Measurements from ENCODE around the gene AP2A2.
"Not testable (repeated sequence)": the region's sequence is repeated elsewhere in the genome, so short reads cannot be mapped to it uniquely, and the experiment has no call there.

AP2A2 gene

GRCh38 chr11:1015064-1015463, 89.4 kb downstream of the AP2A2 start:
- DNase-seq (ENCODE audit: low read depth in 2 of 2) = no peak

GRCh38 chr11:1015826-1016545, 90.3 kb downstream of the AP2A2 start:
- no peak for DNase-seq (ENCODE audit: low read depth in 2 of 2)

- DNase-seq (ENCODE audit: low read depth in 2 of 2) = not testable (repeated sequence)
These were observed 91.0 kb downstream of the AP2A2 start for GRCh38 chr11:1016610-1017126.

DNA sequence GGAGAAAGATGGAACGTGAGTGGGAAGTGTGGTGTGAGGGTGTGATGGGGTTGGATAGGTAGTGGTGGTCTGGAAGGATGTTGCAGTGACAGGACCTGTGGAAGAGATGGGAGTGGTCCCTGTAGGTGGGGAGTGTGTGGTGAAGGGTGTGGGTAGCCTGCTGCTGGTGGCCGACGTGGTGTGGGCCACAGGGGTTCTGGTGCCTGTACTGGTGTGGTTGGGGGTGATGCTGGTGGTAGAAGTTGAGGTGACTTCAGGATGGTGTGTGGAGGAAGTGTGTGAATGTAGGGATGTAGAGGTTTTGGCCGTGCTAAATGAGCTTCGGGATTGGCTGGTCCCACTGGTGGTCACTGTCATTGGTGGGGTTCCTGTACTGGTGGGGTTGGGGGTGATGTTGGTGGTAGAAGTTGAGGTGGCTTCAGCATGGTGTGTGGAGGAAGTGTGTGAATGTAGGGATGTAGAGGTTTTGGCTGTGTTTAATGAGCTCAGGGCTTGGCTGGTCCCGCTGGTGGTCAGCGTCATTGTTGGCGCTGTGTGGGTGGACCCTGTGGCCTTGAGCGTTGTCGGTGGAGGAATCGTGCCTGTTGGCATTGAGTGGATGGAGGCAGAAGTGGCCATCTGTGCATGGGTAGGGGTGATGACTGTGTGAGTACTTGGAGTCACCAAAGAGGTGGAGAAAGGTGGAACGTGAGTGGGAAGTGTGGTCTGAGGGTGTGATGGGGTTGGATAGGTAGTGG, 91.8 kb downstream of the AP2A2 start:
- DNase-seq (ENCODE audit: low read depth in 2 of 2) = no peak

- no peak for DNase-seq (ENCODE audit: low read depth in 2 of 2)
These were observed 92.4 kb downstream of the AP2A2 start for GRCh38 chr11:1018091-1018490.

DNA sequence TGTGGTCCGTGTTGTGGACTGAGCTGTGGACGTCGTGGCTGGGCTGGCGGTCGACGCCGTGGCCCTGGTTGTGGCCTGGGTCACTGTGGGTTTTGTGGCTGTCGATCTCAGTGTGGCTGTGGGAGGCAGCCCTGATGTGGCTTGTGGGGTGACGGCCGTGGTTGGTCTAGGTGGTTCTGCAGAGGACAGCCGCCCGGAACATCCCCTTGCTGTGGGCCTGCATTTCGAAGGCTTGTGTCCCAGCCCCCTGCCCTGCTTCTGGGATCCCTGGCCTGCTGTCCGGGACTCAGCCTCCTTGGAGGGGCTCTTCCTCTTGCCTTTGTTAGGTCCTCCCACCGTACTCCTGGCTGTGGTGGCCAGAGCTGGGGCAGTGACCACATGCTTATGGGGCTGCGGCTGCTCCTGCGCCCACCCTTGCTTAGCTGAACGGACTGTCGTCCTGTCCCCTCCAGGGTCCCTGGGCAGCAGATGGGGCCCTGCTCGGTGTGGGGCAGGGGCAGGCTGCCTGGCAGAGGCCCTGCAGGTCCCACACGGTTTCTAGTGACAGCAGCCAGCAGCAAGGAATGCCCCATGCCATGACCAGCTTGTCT, 93.7 kb downstream of the AP2A2 start:
- no peak for DNase-seq (ENCODE audit: low read depth in 2 of 2)

DNA sequence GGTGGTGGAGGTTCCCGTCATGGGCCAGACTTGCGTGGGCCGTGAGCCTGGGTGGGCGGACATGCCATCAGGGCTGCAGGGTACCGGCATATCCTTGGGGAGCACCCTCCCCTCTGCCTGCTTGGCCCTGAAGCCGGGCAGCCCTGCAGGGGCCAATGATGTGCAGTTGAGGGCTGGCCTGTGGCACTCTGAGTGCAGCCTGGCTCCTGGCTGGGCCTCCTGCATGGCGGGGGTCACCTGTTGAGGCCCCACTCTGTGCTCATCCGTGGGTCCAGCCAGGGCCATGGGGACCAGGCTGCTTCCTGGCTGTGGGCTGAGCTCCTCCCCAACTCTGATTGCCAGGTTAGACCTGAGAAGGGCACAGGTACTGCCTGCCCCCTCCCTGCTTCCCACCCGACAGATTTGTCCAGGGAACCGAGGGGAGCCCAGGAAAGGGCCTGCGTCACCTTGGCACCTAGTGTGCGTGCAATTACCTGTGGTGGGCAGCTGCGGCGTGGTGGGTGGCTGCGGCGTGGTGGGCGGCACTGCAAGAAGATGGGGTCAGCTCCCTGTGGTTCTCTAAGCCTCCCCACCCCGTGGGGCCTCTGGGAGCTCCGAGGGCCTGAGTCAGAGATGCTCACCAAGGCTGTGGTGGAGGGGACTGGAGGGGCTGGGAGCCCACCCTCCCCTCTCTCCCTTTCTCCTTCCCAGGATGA, 94.7 kb downstream of the AP2A2 start:
- no peak for DNase-seq (ENCODE audit: low read depth in 2 of 2)

GRCh38 chr11:1022411-1022810, 96.7 kb downstream of the AP2A2 start:
- no peak for DNase-seq (ENCODE audit: low read depth in 2 of 2)

DNA sequence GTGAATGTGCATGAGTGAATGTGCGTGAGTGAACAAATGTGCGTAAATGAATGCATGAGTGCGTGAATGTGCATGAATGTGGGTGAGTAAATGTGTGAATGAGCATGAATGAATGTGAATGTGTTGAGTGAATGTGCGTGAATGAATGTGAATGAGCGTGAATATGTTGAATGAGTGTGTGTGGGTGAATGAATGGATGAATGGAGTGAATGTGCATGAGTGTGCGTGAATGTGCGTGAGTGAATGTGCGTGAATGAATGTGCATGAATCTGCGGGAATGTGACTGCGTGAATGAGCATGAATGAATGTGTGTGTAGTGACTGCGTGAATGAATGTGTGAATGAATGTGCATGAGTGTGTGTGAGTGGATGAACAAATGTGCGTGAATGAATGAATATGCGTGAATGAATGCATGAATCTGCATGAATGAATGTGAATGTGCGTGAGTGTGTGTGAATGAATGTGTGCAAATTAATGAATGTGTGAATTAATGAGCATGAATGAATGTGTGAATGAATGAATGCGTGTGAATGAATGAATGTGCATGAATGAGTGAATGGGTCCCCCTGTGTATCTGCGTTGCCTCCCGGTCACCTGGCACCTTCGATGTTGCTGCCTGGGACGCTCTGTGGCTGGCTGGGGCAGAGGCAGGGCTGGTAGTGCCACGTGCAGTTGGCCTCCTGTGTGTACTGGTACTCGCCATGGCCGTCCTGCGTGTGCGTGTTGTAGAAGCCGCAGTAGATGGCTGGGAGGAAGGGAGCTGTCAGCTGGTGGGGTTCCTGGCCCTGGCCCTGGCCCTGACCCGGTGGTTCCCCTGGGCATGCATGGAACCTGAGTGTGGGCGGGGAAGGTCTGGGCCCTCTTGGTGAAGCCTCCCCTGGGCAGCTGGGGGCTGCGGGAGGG, 97.5 kb downstream of the AP2A2 start:
- DNase-seq (ENCODE audit: low read depth in 2 of 2) = no peak

- DNase-seq (ENCODE audit: low read depth in 2 of 2) = no peak
These were observed 98.3 kb downstream of the AP2A2 start for GRCh38 chr11:1023811-1024596.

DNA sequence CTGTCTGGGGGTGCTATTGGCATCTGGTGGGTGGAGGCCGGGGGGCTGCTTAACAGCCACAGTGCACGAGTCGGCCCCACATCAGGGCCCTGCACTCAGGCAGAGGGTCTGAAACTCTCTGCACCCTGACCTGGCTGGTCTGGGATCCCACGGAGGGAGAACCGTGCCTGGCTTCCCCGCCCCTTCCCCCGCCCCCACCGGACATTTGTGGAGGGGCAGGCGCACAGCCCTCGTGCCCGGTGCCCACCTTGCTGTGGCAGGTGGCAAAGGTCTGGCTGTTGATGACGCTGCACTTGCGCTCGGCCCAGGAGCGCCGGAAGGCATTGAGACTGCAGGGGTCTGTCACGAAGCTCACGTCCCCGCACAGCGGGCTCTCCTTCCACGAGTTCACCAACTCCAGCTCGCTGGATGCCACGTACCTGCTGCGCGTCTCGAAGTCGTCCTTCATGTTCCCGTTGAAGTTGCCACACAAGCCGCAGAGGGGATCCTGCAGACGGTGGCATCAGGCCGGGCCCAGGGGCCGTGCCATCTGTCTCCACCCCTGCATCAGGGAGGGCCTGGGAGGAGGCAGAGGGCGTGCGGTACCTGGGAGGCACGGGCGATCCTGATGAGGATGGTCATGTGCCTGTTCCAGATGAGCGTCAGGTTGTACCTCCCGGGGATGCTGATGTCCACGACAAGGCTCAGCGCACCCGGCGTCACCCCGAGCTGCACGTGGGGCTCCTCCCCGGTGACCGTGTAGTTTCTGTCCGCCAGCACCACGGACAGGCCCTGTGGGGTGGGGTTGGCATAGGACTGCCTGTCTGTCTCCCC, 99.1 kb downstream of the AP2A2 start:
- DNase-seq (ENCODE audit: low read depth in 2 of 2) = no peak

DNA sequence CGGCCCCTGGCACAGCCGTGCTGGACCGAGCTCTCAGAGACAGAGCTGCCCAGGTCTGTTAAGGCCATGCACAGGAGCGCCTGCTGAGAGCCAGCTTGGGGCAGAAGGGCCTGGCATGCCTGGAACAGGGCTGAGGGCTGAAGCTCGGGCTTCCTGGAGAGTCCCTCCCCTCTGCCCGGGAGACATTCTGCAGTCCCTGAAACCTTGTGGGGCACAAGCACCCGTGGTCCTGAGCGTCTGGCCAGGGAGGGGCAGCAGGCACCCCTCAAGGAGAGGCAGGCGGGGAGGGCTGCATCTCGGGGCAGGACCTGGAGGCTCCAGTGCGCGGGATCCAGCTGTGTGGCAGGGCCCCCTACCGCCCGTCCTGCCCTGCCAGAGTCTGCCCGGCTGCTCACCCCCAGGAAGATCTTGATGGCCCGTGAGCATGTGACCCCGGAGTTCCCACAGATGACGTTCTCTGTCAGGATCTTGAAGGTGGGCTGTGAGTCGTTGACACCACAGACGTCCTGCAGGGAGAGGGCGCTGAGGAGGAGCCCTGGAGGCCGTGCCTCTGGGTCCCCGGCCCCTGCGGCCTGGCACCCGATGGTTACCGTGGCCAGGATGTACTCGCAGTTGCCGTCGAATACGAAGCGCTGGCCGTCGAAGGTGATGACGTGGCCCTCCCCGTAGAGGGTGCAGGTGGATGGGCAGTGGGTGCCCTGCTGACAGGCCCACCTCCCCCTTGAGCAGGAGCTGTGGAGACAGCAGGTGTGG, 99.9 kb downstream of the AP2A2 start:
- DNase-seq (ENCODE audit: low read depth in 2 of 2) = no peak

DNA sequence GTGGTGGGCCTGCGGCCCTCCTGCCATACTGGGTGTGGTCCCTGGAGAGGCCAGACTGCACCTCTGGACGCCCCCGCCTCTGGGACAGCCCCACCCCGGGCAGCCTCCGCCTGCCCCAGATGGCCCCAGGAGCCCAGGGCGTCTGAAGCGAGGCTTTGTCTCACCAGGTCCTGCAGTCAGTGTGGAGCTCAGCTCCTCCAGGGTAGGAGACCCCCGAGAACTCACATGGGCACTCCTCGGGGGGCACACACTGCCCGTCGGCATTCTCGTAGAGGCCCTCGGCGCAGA, 100.4 kb downstream of the AP2A2 start:
- no peak for DNase-seq (ENCODE audit: low read depth in 2 of 2)

DNA sequence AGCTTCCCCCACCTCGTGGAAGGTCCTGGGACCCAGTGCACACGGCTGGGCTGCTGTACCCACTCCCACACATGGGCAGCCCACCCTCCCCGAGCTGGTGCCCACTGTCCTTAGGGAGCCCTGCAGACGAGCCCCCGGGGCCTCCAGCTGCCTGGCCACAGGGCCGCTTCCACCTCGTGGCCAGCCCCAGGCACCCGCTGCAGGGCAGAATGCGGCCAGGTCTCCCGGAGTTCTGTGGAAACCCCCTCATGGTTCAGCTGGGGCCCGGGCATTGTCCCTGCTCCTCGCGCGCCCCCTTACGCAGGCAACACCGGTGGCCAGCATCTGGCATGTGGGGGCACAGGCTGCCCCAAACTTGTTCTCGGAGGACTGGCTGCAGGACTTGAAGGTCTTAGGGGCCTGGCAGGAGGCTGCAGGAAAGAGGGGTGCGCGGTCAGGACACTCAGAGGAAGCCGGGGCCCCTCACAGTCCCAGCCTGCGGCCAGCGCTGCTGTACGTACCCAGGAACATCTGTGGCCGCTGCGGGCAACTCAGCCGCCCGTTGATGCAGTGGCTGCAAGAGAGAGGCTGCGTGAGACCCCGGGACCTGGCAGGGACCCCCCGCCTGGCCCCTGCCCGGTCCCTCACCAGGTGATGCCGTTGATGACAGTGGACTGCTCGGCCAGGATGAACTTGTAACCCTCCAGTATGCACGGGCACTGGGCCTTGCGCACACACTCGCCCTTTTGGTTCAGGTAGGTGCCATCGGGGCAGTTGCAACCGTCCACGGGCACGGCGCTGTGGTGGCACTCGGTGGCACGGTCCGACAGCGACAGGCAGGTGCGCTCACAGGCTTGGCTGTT, 101.2 kb downstream of the AP2A2 start:
- DNase-seq (ENCODE audit: low read depth in 2 of 2) = no peak

- DNase-seq (ENCODE audit: low read depth in 2 of 2) = no peak
These were observed 102.0 kb downstream of the AP2A2 start for GRCh38 chr11:1027483-1028290.

GRCh38 chr11:1028291-1028540, 102.5 kb downstream of the AP2A2 start:
- DNase-seq (ENCODE audit: low read depth in 2 of 2) = no peak

DNA sequence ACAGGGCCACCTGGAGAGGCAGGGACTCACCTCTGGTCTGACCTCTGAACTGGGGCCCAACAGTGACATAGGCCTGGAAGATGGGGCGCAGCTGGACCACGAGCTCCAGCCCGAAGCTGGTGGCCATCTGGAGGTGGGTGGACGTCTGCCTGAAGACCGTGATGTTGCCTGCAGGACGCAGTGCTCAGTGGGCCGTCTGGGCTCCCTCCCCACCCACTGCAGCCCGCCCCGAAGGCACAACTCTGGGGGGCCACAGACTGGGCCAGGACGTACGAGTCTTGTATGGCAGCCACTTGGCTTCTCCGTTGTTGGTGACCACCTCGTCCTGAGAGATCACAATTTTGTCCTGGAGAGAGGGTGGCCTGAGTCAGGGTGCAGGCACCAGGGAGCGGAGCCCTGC, 102.9 kb downstream of the AP2A2 start:
- DNase-seq (ENCODE audit: low read depth in 2 of 2) = no peak

DNA sequence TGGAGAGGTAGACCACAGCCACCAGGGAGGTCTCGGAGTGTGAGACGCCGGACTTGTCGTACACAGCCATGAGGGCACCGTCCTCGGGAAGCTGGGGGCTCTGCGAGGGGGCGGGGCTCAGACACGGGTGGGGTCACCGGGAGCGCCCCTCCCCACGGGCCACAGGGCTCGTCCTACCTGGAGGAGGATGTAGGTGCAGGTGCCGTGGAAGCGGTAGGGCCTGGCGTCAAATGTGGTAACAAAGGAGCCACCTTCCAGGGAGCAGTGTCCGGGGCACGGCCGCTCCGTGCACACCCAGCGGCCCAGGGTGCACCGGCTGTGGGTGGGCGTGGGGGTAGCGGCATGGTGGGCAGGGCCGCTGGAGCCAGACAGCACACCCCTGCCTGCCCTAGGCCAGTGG, 103.4 kb downstream of the AP2A2 start:
- DNase-seq (ENCODE audit: low read depth in 2 of 2) = no peak
